Stimulated activated CD4-positive, alpha-beta T cell treated with anti-CD3 and anti-CD28 coated beads, TNF-alpha, amount 100 ng/mL, for 48 hours (primary cell): ENCODE measurements around the gene SLC66A3.

ENCODE experiments used
- DNase-seq, 3 donors: peaks; one replicate each; pipeline ENCODE4 v3.0.0-alpha.2; 2020; ENCODE audit warnings: low read depth in 3 of 3

SLC66A3 gene

DNA sequence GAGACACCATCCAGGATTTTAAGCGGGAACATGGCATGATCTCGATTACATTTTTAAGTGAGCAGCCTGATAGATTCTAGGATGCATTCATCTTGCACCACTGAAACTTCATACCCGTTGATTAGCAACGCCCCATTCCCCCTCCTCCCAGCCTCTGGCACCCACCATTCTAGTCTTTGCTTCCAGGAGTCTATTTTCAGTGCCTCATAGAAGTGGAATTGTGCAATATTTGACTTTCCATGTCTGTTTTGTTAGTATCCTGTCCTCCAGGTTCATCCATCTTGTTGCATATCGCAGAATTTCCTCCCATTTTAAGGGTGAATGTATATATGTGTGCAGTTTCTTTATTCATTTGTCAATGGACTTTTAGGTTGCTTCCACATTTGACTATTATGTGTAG is 20.9 kb upstream of the SLC66A3 start:
- DNase-seq = no peak

- no peak for DNase-seq
Observed at GRCh38 chr2:11140492-11140891, 14.8 kb upstream of the SLC66A3 start.

- DNase-seq = no peak
Observed at GRCh38 chr2:11141319-11141718, 13.9 kb upstream of the SLC66A3 start.

- DNase-seq = no peak
Observed at GRCh38 chr2:11142330-11142729, 12.9 kb upstream of the SLC66A3 start.

DNA sequence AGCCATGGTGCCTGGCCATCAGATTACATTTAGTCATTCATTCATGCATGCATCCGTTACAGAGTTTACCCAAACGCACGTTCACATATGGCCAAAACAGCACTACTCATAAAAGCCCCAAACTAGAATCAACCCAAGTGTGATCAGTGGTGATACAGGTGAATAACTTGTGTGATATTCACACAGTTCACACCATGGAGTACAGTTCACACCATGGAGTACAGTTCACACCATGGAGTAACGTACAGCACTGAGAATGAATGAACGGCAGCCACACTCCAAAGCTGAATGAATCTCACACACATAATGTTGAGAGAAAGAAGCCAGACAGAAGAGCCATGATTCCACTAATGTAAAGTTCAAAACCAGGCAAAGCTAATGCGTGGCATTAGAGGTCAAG is 12.3 kb upstream of the SLC66A3 start:
- no peak for DNase-seq

- DNase-seq = no peak
Observed at GRCh38 chr2:11144077-11144737, 11.1 kb upstream of the SLC66A3 start.

GRCh38 chr2:11144738-11145079 is 10.6 kb upstream of the SLC66A3 start:
- DNase-seq = no peak

GRCh38 chr2:11145350-11145749 is 9.9 kb upstream of the SLC66A3 start:
- no peak for DNase-seq

- no peak for DNase-seq
Observed at GRCh38 chr2:11146076-11146475, 9.2 kb upstream of the SLC66A3 start.

- DNase-seq = no peak
Observed at GRCh38 chr2:11147263-11147662, 8.0 kb upstream of the SLC66A3 start.

- no peak for DNase-seq
Observed at GRCh38 chr2:11152591-11152990, 2.7 kb upstream of the SLC66A3 start.

GRCh38 chr2:11154016-11154922 is 998 bp upstream of the SLC66A3 start:
- DNase-seq = no peak

DNA sequence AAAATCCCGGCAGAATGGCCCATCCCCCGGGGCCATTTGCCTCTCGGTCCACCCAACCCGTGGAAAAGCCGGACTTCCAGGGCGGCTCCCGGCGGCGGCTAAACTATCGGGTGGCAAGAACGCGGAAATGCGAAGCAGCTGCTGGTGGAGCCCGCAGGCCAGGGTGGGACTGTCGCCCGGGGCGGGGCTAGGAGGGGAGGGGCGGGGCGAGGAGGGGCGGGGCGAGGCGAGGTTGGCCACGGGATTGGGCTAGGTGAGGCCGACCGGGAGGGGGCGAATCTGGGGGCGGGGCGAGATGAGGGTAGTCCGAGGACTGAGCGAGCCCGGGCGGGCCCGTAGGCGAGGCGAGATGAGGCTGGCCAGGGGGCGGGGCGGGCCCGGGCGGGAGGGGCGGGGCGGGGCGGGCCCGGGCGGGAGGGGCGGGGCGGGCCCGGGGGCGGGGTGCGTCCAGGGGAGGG is 315 bp upstream of the SLC66A3 start:
- DNase-seq = peak; percentile 97 to 99 (median 98)

DNA sequence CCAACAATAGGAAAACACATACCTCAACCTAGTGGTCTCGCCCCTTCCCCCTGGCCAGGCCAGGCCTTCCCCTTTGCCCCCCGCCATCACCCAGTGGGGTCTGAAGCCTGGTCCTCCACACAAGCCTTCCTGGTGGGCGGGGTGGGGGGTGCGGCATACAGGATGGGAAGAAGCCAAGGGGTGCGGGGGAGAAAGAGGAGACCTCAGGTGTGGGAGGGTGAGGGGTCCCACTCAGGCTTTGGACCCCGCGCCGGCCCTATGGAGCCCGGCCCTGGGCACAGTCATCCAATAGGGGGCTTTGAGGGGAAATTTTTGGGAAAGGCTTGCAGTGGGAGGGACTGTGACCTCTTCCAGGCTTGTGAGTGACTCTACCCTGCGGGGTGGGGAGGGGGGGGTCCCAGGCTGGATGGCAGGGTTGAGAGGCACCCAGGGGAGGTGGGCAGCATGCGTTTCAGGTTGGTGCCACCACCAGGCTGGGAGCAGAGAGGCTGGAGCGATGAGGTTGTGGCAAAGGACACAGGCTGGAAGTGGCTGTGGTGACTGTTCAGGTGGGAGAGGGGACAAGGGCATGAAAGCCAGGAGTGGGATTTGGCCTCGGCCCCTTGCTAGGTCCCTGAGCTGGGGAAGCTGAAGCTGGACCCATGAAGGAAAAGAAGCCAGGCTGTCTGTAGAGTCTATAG is 1.3 kb downstream of the SLC66A3 start:
- DNase-seq = no peak

GRCh38 chr2:11157296-11157695 is 2.0 kb downstream of the SLC66A3 start:
- no peak for DNase-seq

DNA sequence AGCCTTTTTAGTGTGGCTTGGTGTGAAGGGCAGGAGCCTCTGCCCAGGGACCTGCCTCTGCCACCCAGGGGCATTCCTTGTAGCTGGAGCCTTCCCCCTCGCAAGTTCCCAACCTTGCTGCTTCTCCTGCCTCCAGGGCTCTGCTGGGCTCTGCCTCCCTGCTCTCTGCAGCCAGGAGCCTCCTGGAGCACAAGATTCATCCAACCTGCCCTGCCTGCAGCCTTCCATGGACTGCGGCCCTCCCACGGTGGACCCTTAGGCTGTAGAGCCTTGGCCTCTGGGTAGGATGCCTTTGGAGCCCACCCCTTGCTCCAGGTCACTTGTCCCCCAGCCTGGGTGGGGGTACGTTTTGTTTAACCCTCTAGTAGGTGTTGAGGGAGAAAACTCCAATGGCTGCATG is 2.5 kb downstream of the SLC66A3 start:
- DNase-seq = no peak

GRCh38 chr2:11158916-11159573 is 3.8 kb downstream of the SLC66A3 start:
- no peak for DNase-seq

DNA sequence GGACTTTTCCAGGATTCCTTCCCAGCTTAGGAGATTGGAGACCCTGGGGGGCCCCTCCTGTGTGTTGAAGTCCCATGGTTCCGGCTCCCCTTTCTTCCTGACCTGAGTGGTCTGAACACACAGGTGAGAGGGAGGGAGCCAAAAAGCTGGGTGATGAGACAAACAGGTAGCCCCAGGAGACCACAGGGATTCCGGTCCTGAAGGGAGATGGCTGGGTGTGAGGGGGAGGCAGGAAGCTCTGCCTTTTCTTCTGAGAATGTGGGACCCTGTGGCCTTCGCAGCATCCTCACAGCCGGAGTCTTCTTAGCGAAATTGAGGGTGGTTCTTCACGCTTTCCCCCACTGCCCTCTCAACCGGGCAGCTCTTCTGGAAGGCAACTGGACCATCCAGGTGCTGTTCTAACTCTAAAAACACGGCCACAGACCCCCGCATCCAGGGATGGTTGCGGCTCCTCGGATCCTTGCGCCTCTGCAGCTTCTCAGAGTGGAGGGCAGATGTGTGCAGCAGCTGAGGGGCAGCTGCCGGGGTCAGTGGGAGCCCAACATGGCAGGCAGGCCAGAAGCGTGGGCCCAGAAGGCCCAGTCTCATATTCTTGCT is 4.4 kb downstream of the SLC66A3 start:
- DNase-seq = no peak

- no peak for DNase-seq
Observed at GRCh38 chr2:11160256-11160655, 5.0 kb downstream of the SLC66A3 start.

DNA sequence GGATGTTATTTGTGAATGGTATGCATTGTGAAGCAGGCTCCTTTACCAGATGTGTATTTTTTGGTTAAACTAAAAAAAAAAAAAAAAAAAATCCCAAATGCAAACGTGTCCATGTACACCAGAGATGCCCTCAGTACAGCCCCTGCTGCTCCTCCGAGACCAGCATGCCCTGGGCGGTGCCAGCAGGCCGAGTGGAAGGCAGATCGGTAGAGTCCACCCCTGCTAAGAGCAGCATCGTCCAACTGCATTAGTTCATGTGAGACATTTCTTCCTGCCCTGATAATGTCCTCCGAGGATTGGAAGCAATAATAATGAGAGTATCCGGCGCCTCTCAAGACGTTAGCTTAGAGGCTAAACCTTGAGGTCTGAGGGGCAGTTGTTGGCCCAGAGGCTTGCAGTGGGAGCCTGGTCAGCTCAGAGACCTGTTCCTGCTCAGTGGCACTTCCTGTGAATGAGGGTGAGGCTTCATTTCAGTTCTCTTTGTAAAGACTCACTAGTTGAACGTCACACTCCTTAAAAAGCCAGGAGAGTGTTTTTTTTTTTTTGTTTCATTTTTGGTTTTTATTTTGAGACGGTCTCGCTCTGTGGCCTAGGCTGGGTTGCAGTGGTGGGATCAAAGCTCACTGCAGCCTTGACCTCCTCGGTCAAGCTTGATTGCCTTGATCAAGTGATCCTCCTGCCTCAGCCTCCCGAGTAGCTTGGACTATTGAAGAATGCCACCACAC is 5.6 kb downstream of the SLC66A3 start:
- DNase-seq = no peak

DNA sequence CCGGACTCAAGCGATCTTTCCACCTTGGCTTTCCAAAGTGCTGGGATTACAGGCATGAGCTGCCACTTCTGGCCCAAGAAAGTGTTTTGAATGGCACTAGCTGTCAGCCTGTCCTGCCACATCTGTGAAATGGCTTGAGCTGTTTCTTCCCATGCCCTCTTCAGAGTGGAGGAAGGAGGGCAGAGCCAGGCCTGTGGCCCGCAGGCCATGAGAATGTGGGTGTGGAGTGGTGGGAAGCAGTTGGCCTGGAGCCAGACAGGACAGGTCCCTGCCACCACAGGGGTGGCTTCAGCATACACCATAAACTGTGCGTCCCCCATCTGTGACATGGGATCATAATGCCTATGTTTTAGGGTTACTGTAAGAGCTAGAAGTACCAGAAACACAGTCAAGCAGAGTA is 6.5 kb downstream of the SLC66A3 start:
- DNase-seq = no peak
